GM12872 (cell line): Measurements from ENCODE around the gene ZDHHC4.

ENCODE experiments used
- CTCF ChIP-seq: IDR thresholded peaks from 3 replicates; pipeline ENCODE4 v1.5.1; 2011; ENCODE audit warnings: low read depth, mild to moderate bottlenecking, low read length, moderate library complexity; ENCODE audit not compliant: insufficient read depth

ZDHHC4 gene

DNA sequence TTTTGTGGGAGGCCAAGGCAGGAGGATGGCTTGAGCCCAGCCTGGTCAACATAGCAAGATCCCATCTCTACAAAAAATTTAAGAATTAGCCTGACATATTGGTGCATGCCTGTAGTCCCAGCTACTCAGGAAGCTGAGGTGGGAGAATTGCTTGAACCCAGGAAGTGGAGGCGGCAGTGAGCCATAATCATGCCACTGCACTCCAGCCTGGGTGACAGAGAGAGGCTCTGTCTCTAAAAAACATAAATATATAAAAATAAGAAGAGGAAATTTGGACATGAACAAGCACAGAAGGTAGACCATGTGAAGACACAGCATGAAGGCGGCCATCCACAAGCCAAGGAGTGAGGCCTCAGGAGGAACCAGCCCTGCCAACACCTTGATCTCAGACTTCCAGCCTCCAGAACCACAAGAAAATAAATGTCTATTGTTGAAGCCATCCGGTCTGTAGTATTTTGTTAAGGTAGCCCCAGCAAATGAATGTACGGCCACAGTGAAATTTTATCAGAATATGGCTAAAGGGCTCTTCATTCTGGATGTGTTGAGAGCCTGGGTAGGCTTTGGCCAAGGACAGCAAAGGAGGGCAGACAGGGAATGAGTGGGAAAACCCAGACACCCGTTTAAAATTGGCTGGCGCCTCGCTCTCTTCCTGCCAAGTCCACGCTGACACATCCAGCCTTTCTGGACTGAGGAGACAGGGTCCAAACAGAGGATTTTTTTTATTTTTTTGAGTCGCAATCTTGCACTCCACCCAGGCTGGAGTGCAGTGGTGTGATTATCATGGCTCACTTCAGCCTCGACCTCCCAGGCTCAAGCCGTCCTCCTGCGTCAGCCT, 13.1 kb upstream of the ZDHHC4 start:
- TF ChIP-seq CTCF: no peak

DNA sequence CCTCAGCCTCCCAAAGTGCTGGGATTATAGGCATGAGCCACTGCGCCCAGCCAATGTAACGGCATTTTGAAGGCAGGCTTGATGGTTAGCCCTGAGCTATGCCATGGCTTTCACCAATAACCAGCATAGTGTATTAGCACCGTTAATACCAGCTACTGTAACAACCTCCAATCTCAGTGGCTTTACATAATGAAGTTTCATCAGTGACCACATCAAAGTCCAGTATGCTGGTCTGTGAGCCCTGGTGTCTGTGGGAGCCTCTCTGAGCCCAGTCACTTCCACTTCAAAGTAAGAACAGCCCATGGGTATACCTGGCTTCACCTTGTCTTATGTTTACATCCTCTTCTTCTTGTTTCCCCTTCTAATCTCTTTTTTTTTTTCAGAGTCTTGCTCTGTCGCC, 11.6 kb upstream of the ZDHHC4 start:
- no peak for TF ChIP-seq CTCF

GRCh38 chr7:6567886-6568285, 9.4 kb upstream of the ZDHHC4 start:
- no peak for TF ChIP-seq CTCF

GRCh38 chr7:6571160-6571779, 6.0 kb upstream of the ZDHHC4 start:
- no peak for TF ChIP-seq CTCF

- TF ChIP-seq CTCF: no peak
These were observed 1.8 kb upstream of the ZDHHC4 start for GRCh38 chr7:6575281-6576023.

- no peak for TF ChIP-seq CTCF
These were observed 1.0 kb upstream of the ZDHHC4 start for GRCh38 chr7:6576024-6576866.
